Activated T-cell treated with anti-CD3 and anti-CD28 coated beads for 48 hours (primary cell): ENCODE results near the gene SLC2A1.

Experiments used
- DNase-seq: peaks from one replicate; pipeline ENCODE4 v3.0.0-alpha.2; 2020; ENCODE audit warnings: low read depth

The SLC2A1 gene

DNA sequence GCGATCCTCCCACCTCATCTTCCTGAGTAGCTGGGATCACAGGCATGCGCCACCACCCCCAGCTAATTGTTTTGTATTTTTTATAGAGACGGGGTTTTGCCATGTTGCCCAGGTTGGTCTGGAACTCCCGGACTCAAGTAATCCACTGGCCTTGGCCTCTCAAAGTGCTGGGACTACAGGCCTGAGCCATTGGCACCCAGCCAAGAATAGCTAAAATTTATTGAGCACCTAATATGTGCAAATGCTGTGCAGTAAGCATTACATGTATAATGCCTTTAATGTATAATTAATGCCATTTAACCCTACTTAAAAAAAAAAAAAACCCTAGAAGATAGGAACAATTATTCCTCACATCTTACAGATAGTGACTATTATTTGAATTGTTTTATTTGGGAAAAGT lies 69.4 kb downstream of the SLC2A1 start:
- DNase-seq = no peak

DNA sequence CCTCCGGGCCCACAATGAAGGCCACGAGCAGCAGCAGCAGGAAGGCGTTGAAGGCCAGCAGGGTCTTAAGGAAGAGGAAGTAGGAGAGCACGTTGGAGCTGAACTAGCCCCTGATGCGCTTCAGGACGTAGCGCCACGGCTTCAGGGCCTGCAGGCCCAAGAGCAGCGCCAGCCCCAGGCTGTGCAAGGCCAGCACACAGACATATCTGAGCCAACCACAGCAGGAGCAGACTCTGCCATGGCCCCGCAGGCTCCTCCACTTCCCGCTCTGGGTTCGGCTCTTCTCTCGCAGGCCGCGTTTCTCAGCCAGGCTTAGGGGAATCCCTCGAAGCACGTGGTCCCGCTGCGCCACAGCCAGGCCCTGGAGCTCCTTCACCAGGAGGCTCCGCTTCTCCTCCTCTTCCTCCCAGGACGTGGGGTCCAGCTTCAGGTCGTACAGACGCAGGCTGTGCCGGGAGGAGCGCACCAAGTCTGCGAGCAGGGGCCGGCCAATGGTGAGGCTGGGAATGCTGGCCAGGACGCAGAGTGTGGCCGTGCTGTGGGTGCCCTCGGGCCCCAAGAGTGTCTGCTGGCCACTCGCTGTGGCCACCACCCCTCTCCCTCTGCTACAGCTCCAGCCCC lies 70.5 kb downstream of the SLC2A1 start:
- DNase-seq = no peak

DNA sequence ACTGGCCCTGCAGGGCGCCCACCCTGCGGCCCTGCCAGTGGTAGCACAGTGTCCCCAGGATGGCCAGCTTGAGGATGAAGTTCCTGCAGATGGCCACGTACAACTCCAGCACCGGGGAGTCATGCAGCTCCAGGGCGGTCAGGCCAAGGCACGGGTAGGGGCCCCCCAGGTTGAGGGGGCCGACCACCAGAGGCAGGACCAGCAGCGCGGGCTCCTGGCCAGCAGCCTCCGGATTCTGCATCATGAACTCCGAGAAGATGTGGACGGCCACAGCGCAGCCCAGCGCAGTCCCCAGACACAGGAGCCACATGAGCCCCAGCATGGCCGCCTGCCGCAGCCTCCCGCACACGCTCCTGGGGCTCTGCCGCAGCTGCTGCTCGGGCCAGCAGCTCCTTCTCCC lies 71.3 kb downstream of the SLC2A1 start:
- DNase-seq = no peak

DNA sequence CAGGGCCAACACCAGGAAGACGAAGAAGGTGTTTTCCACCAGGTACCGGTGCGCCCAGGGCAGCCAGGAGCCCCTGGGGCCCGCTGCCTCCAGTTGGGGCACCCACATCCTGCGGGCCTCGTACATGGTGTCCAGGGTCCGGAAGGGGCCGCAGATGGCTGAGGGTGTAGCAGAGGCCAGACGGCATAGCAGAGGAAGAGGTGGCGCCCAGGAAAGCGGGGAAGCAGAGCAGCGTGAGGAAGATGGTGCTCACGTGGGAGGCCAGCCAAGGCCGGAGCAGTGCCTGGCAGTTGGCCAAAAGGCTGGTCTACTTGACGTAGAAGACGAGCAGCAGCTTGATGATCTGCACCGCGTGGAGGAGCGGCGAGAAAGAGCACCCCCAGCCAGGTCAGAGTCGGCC lies 71.9 kb downstream of the SLC2A1 start:
- DNase-seq = no peak

DNA sequence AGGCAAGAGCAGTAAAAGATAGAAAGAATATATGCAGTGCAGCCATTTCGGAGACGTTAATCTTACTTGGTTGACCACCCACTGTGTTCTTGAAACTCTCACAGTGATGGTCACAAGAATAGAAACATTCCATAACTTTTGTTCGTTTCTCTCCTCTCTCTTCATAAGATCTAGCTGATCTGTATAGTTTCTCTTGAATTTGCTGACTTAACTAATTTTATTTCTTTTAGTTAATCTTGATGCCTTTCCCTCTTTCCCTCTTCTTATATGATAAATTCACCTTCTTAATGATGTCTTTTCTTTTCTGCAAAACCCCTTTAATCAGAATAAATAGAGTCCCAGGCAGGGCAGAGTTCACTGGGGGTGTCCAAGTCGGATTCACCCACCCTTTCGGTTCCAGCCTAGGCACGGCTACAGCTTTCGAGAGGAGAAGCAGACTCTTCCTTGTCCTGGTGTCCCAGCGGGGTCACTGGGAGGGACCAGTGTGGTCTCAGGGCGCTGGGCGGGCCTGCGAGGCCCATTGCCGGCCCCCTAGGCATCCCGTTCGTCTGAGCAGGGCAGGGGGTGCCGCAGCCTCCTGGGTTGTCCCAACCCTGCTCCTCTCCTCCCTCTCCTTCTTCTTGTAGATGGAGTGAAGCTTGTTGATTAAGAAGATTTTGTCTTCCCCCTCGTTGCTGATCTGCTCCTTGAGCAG lies 72.5 kb downstream of the SLC2A1 start:
- DNase-seq = no peak

DNA sequence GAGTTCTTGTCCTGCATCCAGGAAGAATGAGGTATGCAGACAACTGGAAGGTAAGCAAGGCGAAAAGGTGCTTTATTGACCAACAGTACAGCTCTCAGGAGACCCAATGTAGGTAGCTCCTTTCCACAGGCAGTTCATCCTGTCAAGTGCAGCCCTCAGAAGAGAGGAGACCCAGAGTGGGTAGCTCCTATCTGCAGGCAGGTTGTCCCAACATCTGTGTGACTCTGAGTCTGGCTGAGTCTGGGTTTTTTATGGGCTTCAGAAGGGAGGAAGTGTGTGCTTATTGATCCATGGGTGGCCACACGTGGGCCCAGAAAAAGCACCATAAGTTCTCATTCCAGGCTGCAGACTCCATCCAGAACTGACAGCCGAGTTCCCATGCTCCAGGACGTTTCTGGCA lies 78.3 kb downstream of the SLC2A1 start:
- no peak for DNase-seq

DNA sequence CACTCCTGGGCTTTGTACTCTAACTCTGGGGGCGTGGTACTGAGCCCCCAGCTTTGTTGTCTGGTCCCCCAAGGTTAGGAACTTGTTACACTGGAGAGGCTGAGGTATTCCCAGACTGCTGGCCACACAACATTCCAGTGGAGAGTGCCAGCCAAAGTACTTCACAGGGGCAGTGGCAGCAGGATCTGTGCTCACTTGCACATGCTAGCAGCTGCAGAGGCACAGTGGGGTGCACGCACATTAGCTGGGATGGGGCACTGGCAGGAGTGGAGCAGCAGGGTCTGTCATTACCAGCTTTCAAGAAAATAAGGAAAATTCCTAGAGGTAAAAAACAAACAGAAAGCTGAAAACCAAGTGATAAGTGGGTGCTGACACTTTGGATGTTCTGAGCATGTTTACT lies 81.3 kb downstream of the SLC2A1 start:
- DNase-seq = no peak

DNA sequence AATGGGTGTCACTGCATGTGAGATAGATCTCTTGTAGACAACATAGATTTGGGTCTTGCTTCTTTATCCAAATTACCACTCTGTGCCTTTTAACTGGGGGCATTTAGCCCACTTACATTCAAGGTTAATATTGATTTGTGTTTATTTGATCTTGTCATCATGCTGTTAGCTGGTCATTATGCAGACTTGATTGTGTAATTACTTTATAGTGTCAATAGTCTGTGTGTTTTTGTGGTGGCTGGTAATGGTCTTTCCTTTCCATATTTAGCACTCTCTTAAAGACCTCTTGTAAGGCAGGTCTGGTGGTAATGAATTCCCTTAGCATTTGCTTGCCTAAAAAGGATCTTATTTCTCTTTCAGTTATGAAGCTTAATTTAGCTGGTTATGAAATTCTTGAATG lies 82.7 kb downstream of the SLC2A1 start:
- no peak for DNase-seq
